GM18519 (cell line): Measurements from ENCODE around the gene TCF4.

Experiments used
- ATAC-seq: cut with Tn5 transposase; IDR thresholded peaks from one replicate; pipeline ENCODE4 v1.9.1; 2021; ENCODE audit warnings: mild to moderate bottlenecking, moderate library complexity; ENCODE audit not compliant: unreplicated experiment, low FRiP score

TCF4 gene

DNA sequence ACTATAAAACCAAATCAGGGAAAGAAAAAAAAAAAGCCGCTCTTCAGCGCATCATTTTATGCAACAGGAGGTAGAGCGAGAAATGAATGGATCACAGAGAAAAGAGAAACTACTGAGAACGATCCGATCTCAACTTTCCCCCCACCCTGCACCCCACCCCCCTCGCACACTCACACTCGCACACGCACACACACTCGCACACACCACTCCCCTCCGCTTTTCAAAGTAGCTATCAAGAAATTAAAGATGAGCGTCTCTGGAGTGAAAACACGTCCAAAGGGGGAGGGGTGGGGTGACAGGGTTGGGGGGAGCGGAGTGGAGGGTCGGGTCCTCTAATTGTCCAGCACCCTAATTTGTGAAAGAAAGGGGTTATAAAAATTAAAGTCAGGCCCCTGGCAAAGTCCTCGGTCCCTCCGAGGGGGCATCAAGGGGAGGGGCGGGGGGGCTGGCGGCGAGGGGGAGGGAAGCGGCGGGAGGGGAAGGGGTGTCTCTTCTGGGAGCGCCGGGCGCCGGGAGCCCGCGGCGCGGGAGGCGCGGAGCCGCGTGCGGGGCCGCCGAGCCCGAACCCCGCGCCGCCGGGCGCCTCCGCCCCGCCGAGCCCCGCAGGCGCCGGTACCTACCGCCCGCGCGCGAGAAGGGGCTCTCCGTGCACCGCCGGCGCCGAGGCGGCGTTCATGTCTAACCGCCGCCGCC is 428 bp downstream of the TCF4 start:
- no peak for ATAC-seq

DNA sequence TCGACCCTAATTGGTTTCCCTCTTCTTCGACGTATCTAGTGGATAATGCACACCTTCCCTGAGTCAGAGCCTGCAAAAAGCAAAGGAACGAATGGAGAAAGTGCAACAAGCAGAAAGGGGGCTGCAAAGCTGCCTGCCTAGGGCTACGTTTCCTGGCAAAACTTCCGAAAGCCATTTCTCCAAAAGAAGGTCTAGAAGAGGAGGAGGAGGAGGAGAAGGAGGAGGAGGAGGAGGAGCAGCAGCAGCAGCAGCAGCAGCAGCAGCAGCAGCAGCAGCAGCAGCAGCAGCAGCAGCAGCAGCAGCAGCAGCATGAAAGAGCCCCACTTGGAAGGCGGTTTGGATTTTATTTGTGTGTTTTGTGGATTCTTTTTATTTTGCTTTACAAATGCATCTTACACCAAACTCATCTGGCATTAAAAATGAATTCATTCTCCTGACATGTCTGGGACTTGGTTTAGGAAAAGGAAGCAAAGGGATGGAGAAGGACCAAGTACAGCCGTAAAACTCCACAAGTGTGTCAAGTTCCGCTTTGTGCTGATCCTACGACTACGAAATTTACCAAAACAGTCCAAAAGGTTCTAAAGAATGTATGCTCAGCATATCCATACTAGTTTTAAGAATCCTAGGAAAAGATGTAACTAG is 2.0 kb downstream of the TCF4 start:
- ATAC-seq: no peak

DNA sequence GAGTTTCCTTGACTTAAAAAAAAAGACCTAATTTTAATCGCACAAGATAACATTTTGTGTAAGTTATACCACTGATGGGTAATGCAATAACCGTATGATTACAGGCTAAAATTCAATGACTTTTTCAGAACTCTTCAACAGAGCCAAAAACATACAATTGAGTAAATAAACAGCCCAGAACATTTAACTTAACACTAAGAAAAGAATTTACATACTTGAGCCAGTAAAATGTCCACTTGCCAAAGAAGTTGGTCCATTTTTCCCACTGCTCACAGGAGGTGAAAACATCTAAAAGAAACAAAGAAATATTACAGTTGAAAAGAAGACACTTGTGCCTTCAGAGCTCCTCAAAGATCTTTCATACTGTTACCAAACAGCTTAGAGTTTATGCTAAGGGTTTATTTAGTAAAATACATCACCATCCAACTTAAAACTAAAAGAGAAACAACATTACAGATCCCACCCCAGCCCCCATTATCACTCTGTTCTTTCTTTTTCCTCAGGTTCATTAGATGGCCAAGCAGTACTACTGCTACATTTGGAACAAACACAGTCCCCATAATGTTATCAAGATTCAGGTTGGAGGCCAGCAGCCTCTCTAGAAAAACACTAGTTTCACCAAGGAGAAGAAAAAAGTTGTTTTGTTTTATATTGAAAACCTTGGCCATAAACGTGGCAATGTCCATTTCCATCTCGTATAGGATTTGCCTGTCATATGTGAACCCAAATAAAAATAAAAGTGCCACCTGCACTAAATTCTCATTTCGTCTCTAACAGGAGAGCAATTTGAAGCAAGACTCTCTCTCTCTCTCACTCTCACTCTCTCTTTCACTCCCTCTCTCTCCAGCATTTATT is 2.7 kb downstream of the TCF4 start:
- no peak for ATAC-seq

DNA sequence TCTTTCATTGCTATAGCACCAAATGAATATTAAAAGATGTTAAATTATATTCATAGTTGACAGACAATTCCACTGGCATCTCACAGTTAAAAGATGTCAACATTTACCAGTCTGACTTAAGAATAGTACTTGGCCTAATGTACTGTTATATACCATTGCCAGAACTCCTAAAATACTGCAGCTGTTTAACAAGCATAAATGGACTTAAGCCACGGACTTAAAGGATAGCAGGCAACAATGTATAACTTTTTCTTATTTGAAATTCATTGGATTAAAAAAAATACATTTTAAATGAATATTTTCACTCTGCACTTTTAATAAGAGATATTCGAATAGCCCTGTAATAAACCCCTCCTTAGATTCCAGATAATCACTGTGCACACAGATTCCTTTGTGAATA is 3.8 kb downstream of the TCF4 start:
- ATAC-seq: no peak

DNA sequence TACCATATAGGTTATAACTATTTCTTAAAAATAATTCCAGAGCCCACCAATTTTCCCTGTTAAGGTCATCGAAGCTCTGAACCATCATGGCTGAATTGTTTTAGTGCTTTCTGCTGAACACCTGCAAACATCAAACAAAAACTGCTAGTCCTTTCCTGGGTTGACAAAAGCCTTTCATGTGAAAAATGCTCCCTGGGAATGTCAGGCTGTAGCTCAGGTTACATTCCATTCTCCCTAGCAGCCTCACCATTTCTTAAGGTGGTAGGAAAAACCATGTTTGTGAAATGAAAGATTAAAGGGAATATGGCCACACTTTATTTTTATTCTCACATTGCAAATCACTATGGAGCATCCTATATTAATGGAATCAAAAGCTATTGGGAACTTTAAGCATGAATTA is 5.7 kb downstream of the TCF4 start:
- ATAC-seq: no peak

DNA sequence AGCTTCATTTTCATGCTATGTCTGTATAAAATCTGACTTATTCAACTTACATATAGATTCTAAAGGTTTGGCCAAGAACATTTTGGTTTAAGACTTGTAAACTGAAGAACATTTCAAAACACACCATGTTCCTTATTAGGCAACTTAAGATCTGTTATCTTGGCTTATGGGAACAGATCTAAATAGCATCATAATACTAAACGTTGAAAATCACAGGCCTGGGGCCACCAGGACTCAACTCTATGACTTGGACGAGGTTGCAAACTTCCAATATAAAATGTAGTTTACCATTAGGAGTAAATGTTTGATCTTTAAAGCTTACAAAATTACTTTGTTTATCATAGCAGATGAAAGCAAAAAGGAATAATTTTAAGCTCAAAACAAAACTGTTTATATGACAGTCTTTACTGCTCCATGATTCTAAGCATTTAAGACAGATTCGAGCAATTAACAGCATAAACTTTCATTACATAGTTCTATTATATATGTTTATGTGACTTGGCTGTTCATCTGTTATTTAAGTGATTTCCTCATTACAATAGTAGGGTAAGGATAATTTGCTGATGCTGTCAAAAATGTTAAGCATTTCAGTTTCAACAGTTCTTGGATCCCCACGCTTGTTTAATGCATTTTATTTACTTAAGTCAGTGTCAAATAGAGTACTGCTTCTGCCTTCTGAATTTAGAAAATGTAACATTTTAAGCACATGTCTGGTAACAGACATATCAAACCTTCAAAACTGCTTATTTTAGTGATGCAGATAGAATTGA is 8.3 kb downstream of the TCF4 start:
- ATAC-seq: no peak

DNA sequence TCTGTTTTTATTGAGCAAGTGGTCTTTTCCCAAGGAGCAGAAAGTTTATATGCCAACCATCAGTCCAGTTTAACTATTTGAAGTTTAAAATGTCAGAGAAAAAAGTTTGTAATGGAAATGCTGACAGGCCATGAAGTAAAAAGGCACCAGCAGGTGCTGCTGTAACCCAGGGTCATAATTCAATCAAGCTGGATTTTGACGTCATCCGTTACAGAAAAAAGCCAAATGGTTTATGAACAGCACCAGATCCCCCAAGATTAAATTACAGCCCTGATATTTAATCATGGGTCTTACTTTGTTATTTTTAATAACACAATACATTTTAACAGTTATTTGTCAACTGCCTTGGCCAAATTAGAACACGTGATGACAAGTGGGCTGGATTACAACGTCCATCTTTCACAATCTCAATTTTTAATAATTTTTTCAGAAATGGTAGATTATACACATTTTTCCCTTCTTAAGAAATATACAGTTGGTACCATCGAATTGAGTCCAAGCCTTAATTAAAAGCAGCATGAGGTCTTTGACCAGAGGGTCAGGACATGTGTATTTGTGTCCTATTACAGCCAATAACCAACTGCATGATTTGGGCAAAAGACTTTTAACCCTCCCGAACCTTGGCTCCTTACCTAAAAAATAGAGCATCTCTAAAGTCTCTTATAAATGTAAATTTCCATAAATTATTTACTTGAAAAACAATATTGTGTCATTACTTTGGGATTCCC is 10.0 kb downstream of the TCF4 start:
- ATAC-seq: no peak

DNA sequence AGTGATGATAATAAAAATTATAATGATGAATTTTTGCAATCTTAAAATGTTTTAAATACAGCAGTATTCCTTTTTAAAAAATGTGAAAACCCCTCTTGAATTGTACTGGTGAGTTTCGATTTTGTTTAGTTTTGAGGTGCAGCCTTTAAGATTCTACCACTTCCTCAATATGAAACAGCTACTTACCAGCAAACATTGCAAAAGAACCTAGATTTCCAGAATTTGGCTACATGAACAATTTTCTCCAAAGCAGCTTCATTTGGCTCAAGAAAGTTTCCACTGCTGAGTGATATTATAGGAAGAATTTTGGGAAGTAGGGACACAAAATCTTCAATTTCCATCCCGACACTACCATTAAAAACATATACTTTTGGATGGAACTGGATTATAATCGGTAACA is 12.0 kb downstream of the TCF4 start:
- no peak for ATAC-seq

DNA sequence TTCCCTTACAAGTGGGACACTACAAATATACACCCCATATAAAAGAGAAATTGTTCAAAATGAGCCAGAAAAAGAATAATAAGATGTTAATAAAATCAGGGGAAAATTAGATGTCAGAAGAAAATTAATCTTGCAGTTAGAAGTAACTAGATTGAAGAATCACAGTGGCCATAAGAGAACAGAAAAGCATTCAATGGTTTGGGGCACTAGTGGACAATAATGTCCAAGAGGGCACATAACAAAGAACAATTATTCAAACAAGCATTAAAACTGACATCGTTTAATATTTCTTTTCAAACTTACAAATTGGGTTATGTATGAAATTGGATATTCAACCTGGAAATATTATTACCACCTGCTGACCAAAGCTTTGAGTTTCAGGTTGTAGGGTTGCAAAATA is 12.9 kb downstream of the TCF4 start:
- ATAC-seq: no peak

DNA sequence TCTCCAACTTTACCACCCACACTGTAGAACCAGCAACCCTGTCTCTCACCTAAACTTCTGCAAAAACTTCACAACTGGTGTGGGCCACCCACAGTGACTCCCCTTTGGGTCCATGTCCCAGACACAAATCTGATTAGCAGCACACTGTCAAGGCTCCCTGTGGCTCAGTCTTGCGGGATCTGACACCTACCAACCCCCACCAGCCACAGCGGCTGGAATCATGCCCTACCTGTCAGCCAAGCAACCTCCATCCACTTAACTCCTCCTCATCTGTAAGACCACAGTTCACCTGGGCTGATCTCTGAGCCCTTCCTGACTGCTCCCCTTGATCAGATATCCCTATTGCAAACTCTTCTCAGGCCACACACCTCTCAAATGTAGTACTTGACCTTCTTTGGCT is 14.6 kb downstream of the TCF4 start:
- ATAC-seq: no peak

DNA sequence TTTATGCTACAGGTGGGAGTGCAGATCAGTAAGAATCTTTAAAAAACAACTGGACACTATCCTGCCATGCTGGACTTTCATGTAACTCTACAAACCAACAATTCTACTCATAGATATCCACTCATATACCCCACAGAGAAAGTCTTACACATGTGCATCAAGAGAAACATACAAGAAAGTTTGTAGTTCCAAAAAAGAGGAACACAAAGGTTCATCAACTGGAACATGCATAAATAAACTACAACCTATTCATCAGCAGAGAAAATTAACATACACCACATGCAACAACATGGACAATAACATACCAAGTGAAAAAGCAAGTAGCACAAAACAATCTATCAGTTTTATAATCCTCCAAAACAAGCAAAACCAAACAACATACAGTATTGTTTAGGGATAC is 17.0 kb downstream of the TCF4 start:
- no peak for ATAC-seq

DNA sequence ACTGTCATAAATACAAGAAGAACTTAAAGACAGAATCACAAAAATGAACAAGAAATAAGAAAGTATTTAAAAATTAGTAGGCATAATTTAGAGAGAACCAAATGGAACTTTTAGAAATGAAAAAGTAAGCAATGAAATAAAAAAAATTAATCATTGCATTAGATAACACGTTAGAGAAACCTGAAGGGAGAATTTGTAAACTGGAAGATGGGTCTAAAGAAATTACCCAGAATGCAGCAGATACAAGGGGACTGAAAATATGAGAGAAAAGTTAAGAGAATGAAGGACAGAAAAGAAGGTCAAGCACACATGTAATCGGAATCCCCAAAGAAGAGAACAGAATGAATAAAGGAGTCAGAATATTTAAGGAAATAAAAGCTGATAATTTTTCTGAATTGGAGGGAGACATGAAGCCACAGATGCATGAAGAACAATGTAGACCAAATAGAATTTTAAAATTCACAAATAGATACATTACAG is 21.5 kb downstream of the TCF4 start:
- no peak for ATAC-seq

DNA sequence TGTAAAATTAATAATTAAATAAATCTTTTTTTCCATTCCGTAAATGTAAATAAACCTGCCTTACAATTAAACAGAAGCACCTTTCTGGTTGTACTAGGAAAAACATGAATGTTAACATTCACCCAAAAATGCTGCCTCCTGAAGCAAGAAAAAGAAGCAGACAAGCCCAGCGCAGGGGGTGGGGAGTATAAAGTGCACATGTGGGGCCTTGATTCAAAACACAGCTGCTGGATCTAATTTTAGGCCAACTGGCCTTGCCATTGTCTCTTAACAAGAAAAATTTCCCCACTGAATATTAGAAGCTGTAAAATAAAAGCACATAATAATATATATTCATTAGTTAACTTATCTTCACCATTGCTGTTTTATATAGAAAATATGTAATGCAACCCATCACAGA is 28.3 kb downstream of the TCF4 start:
- no peak for ATAC-seq

DNA sequence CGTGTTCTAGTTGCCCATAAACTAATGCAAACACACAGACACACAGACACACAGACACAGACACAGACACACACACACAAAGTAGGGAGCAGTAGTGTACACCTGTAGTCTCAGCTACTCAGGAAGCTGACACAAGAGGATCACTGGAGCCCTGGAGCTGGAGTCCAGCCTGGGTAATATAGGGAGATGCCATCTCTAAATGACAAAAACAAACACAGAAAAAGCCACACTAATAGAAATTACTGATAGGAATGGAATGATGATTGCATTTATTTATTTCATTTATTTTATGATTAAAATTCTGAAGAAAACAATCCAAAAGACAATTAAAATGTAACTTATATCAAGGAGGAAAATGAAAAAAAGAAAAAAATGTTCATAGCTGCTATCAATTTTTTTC is 30.8 kb downstream of the TCF4 start:
- ATAC-seq: no peak

DNA sequence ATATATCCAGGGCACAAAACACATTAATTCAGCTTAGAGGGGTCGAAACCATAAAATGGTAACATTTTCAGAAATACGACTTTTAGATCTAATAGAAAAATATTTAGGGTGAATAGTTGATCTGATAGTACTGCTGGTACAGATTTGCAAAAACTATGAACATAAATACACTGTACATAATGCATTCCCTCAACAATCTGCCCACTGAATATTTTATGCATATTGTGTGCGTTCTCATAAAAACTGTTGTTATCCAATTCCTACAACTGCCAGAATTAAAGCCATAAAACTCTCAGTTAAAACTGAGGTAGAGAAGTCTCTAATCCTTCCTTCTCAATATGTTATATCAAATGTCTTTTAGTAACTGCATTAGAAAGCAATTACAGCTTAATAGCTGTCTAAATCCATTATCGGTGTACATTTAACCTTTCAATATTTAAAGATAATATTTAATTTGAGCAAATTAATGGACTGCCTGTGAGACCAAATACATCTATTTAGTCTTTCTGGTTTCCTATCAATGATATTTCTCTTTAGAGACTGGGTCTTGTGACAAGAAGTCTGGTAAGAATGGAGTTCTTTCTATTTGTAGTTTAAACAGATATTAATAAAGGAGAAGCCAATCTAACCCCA is 32.5 kb downstream of the TCF4 start:
- ATAC-seq: no peak

DNA sequence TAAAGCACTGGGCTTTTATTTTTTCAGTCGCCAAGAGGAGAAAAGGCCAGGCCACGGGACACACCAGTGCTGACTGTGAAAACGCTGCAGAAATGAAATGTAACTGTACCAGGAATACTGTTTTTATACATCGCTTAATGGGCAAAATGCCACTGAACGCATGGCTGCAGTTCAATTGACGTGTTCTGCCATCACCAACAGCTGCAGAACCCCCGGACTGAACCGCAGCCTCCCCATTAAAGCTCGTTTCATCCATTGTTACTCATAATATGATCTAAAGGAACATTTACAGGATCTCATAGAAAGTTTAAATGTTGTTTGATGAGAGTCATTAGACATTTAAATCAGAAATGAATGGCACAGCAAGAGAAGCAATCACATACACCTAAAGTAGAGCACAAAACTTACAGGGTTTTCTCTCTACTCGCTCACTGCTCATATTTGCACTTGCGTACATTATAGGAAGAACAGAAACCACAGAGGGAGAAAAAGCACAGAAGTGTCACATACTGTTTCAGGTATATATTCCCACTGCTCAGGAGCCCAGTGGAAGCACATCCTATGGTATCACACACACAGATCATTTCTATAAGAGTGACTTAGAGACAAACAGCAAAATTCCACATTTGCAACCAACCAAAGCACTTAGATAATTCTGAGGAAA is 35.3 kb downstream of the TCF4 start:
- no peak for ATAC-seq

DNA sequence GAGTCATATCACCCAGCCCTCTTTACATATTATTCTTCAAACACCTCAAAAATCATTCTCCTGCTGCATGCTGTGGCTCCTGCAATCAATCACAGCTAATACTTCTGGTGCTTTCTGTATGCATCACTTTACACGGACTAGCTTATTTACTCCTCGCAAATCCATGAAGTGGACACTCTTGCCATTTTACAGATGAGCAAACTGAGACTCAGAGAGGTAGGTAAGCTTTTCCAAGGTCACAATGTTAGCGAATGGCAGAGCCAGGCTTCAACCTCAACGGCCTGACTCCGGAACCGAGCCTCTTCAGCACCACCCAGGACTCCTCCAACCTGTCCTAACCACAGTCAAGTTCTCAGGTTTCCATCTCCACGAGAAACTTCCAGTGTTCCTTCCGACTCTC is 36.8 kb downstream of the TCF4 start:
- ATAC-seq: no peak

DNA sequence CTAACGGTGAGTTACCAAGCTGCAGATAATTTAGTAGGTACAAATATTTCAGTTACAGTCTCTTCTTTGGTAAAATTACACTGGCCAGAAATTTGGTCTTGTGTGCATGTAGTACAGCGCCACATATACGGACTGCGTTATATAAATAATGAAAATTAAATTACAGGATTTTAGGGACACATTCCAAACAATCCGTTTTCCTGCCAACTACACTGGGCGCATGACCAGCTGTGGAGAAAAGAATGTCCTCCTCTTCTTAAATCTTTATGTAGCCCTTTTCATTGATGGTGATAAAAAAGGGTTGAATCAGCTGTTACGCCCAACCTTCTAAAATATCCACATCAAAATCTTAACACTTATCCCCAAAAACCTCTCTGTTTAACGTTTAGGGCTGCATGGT is 37.5 kb downstream of the TCF4 start:
- ATAC-seq: no peak

DNA sequence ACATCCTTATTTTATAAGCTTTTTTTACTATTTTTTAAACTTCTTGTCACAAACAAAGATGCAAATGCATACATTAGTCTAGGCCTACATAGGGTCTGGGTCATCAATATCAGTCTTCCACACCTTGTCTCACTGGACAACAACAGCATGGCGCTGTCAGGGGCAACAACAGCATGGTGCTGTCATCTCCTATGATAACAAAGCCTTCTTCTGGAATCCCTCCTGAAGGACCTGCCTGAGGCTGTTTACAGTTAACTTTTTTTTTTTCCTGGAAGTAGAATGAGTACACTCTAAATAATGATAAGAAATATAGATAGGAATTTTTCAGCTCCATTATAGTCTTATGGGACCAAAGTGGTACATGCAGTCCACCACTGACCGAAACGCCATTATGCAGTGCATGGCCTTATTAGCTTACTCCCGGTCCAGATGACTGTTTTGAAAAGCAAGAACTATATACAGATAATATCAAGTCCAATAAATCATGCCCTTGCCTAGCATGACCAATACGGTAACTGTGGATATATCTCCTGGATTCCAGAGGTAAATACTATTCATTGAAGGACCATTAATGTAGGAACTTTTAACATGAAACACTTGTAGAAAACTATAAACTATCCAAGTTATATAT is 38.4 kb downstream of the TCF4 start:
- ATAC-seq: no peak
